Activated CD8-positive, alpha-beta memory T cell treated with anti-CD3 and anti-CD28 coated beads, Interleukin-2, amount 10 ng/mL, durations not matched to agents 7 days and 5 days (primary cell): ENCODE data around the gene P2RY14. TPM values are rescaled to one million over a fixed set of nuclear protein-coding genes. Genes with fewer than 3 reads are reported as not detected.
A peak's percentile ranks its signal among the peaks of the same experiment; 100 is the strongest.

ENCODE experiments used
- ATAC-seq: fragments of 150-1000 bp; cut with Tn5 transposase; one replicate; pipeline ENCODE4 v1.10.0; 2021; ENCODE audit warnings: moderate library complexity
- CTCF ChIA-PET: fragments of 350-600 bp; sonication (Branson Sonifier 250); formaldehyde crosslinking; loops from one replicate; lab custom pipeline; 2021; ENCODE audit warnings: antibody characterized with exemption; lab: Charles Lee
- DNase-seq: peaks from one replicate; pipeline ENCODE4 v3.0.0-alpha.2; 2020
- H3K27ac Mint-ChIP-seq: one replicate; pipeline ENCODE4 v1.8.0; 2021; ENCODE audit warnings: mild to moderate bottlenecking, mixed read lengths
- H3K27me3 Mint-ChIP-seq: one replicate; pipeline ENCODE4 v1.8.0; 2021; ENCODE audit warnings: mixed read lengths
- H3K36me3 Mint-ChIP-seq: one replicate; pipeline ENCODE4 v1.8.0; 2021; ENCODE audit warnings: mild to moderate bottlenecking, mixed read lengths
- H3K4me1 Mint-ChIP-seq: one replicate; pipeline ENCODE4 v1.8.0; 2021; ENCODE audit warnings: mixed read lengths
- H3K4me3 Mint-ChIP-seq: one replicate; pipeline ENCODE4 v1.8.0; 2021; ENCODE audit warnings: mild to moderate bottlenecking, moderate library complexity, mixed read lengths
- H3K9me3 Mint-ChIP-seq: one replicate; pipeline ENCODE4 v1.8.0; 2022; ENCODE audit warnings: low read depth, mixed read lengths
- total RNA-seq, 2 experiments: library from RNA; stranded (reverse); gene quantifications; one replicate each; pipeline ENCODE4 v1.2.3, GENCODE V29; 2021

P2RY14 gene
- total RNA-seq, 2 experiments from 2014 or later = 2.2 to 4.7 TPM

- CTCF ChIA-PET = interaction anchor here (0.8 to 5.6 kb wide), 10 partner anchors 9 to 83 kb away, joined by 3 to 24 read pairs (median 7); no protein-coding TSS in a partner anchor
- Mint-ChIP-seq H3K36me3 (peaks cover 62% of the 10 kb centered on the region), H3K4me1 (peaks cover 57% of the 10 kb centered on the region), H3K27me3 (no peaks in the 10 kb centered on the region), H3K27ac (peak overlapping the region; percentile 96), H3K9me3 (peaks cover 3% of the 10 kb centered on the region), H3K4me3 (peak overlapping the region; percentile 98)
- DNase-seq = no peak
- ATAC-seq = peak; percentile 14
These were observed 77.2 kb downstream of the P2RY14 start for GRCh38 chr3:151201051-151201730.

GRCh38 chr3:151200586-151200985 lies 77.8 kb downstream of the P2RY14 start:
- Mint-ChIP-seq H3K9me3 (peaks cover 3% of the 10 kb centered on the region), H3K4me3 (peak overlapping the region; percentile 98), H3K36me3 (peaks cover 68% of the 10 kb centered on the region), H3K27me3 (no peaks in the 10 kb centered on the region), H3K4me1 (peaks cover 55% of the 10 kb centered on the region), H3K27ac (peak overlapping the region; percentile 96)
- CTCF ChIA-PET = interaction anchor here (1.3 to 5.6 kb wide), 10 partner anchors 8 to 84 kb away, joined by 3 to 24 read pairs (median 7); no protein-coding TSS in a partner anchor
- DNase-seq (no peak), ATAC-seq (peak; percentile 7)

- DNase-seq (no peak), ATAC-seq (peak; percentile 21)
- Mint-ChIP-seq H3K4me3 (peak overlapping the region; percentile 98), H3K27ac (peak overlapping the region; percentile 96), H3K36me3 (peaks cover 71% of the 10 kb centered on the region), H3K9me3 (peaks cover 3% of the 10 kb centered on the region), H3K4me1 (peaks cover 49% of the 10 kb centered on the region), H3K27me3 (no peaks in the 10 kb centered on the region)
- CTCF ChIA-PET = interaction anchor here (1.3 to 5.6 kb wide), 11 partner anchors 7 to 128 kb away, joined by 3 to 24 read pairs (median 7); no protein-coding TSS in a partner anchor
These were observed 78.5 kb downstream of the P2RY14 start for GRCh38 chr3:151199554-151200438.

GRCh38 chr3:151198849-151199248 lies 79.5 kb downstream of the P2RY14 start:
- Mint-ChIP-seq H3K36me3 (peaks cover 78% of the 10 kb centered on the region), H3K27ac (peak overlapping the region; percentile 96), H3K4me1 (peaks cover 45% of the 10 kb centered on the region), H3K27me3 (no peaks in the 10 kb centered on the region), H3K9me3 (peaks cover 6% of the 10 kb centered on the region), H3K4me3 (peak overlapping the region; percentile 98)
- ATAC-seq (no peak), DNase-seq (no peak)
- CTCF ChIA-PET = interaction anchor here (1.4 to 5.6 kb wide), 4 partner anchors 10 to 129 kb away, joined by 3 to 24 read pairs (median 10); no protein-coding TSS in a partner anchor

GRCh38 chr3:151197981-151198767 lies 80.2 kb downstream of the P2RY14 start:
- Mint-ChIP-seq H3K4me1 (peaks cover 48% of the 10 kb centered on the region), H3K27me3 (no peaks in the 10 kb centered on the region), H3K9me3 (peaks cover 7% of the 10 kb centered on the region), H3K36me3 (peaks cover 83% of the 10 kb centered on the region), H3K27ac (peak overlapping the region; percentile 96), H3K4me3 (peak overlapping the region; percentile 98)
- DNase-seq (no peak), ATAC-seq (no peak)
- CTCF ChIA-PET = interaction anchor here (0.5 to 5.6 kb wide), 7 partner anchors 9 to 80 kb away, joined by 3 to 24 read pairs (median 3); partner anchors contain the start of gene P2RY14

- peaks cover 9% of the 10 kb centered on the region for H3K9me3 Mint-ChIP-seq
- DNase-seq (no peak), ATAC-seq (no peak)
- no peak overlapping the region for H3K27ac Mint-ChIP-seq
- H3K36me3 Mint-ChIP-seq = peaks cover 82% of the 10 kb centered on the region
- H3K27me3 Mint-ChIP-seq = no peaks in the 10 kb centered on the region
- CTCF ChIA-PET = interaction anchor here (0.5 to 5.6 kb wide), 6 partner anchors 10 to 29 kb away, joined by 3 to 24 read pairs (median 6); no protein-coding TSS in a partner anchor
- peaks cover 53% of the 10 kb centered on the region for H3K4me1 Mint-ChIP-seq
- no peak overlapping the region for H3K4me3 Mint-ChIP-seq
These were observed 81.1 kb downstream of the P2RY14 start for GRCh38 chr3:151197228-151197627.

- Mint-ChIP-seq H3K4me1 (peaks cover 56% of the 10 kb centered on the region), H3K36me3 (peaks cover 75% of the 10 kb centered on the region), H3K27me3 (no peaks in the 10 kb centered on the region), H3K9me3 (peaks cover 9% of the 10 kb centered on the region), H3K4me3 (no peak overlapping the region), H3K27ac (peak overlapping the region; percentile 57)
- ATAC-seq (no peak), DNase-seq (no peak)
- CTCF ChIA-PET = interaction anchor here (1.5 to 5.6 kb wide), 4 partner anchors 10 to 28 kb away, joined by 6 to 24 read pairs (median 9); no protein-coding TSS in a partner anchor
These were observed 81.9 kb downstream of the P2RY14 start for GRCh38 chr3:151196434-151196833.

DNA sequence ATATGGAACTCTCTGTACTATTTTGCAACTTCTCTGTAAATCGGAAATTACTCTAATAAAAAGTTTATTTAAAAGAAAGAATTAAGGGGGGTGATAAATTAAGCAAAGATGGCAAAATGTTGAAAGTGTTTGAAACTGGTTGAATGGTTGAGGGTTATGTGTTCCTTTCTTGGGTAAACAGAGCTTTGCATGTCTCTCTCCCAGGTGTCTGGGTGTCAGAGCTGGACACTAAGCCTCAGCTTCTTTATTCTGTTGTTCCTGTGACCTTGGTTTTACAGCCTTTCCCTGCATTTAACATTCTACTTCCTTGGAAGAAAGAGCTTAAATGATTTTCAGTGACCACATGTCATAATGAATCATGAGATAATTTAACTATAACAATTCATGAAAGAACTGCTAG lies 82.5 kb downstream of the P2RY14 start:
- peaks cover 76% of the 10 kb centered on the region for H3K36me3 Mint-ChIP-seq
- DNase-seq (no peak), ATAC-seq (no peak)
- H3K4me3 Mint-ChIP-seq = no peak overlapping the region
- no peaks in the 10 kb centered on the region for H3K27me3 Mint-ChIP-seq
- H3K9me3 Mint-ChIP-seq = peaks cover 9% of the 10 kb centered on the region
- H3K27ac Mint-ChIP-seq = peak overlapping the region; percentile 10
- CTCF ChIA-PET = interaction anchor here (0.8 to 2.0 kb wide), 4 partner anchors 12 to 28 kb away, joined by 4 to 12 read pairs (median 6); no protein-coding TSS in a partner anchor
- H3K4me1 Mint-ChIP-seq = peaks cover 59% of the 10 kb centered on the region

- Mint-ChIP-seq H3K4me3 (peak overlapping the region; percentile 16), H3K27me3 (no peaks in the 10 kb centered on the region), H3K4me1 (peaks cover 66% of the 10 kb centered on the region), H3K27ac (peak overlapping the region; percentile 76), H3K9me3 (peaks cover 7% of the 10 kb centered on the region), H3K36me3 (peaks cover 52% of the 10 kb centered on the region)
- CTCF ChIA-PET = interaction anchor here (0.7 to 2.1 kb wide), 5 partner anchors 8 to 92 kb away, joined by 3 to 9 read pairs (median 4); partner anchors contain the start of gene GPR171
- peak; percentile 20 for ATAC-seq
- no peak for DNase-seq
These were observed 85.8 kb downstream of the P2RY14 start for GRCh38 chr3:151192545-151192944.

DNA sequence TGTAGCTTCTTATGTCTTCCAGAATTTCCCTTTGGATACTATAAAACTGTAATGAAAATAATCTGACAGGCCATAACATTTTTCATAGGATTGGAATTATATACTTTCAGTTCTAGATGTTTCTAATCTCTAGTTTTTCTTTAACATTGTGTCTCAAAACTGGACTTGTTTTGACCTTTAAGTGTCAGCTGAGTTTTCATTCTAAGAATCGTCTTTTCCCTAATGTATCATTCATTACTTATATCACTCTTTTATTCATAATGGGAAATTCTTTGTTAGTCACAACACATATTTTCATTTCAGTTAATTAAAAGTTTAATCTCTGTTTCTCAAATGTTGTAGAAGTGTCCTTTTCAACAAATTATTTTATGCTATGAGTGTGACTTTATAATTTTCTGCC lies 87.2 kb downstream of the P2RY14 start:
- no peak for ATAC-seq
- no peak overlapping the region for H3K4me3 Mint-ChIP-seq
- peak overlapping the region; percentile 73 for H3K27ac Mint-ChIP-seq
- CTCF ChIA-PET = interaction anchor here (2.1 kb wide), 1 partner anchor 9 kb away, joined by 9 read pairs; no protein-coding TSS in a partner anchor
- H3K36me3 Mint-ChIP-seq = peaks cover 40% of the 10 kb centered on the region
- H3K27me3 Mint-ChIP-seq = no peaks in the 10 kb centered on the region
- no peak for DNase-seq
- H3K9me3 Mint-ChIP-seq = peaks cover 7% of the 10 kb centered on the region
- H3K4me1 Mint-ChIP-seq = peaks cover 70% of the 10 kb centered on the region

DNA sequence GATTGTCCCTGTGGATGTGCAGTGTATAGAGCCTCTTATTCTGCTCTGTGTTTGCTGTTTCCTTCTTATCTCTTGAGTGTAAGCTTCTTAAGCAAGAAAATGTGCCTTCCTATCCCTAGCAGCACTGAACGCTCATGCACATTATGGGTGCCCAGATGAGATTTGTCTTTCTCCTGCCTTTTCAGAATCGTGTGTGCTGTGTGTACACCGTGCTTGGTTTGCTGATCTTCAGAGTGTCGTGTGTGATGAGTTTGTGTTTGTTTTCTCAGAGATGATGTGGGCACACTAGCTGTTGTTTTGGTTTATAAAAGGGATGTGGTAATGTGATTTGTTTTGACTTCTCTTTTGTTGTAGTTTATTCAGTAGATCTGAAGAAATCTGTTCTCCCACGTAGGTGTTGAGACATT lies 95.1 kb downstream of the P2RY14 start:
- peak overlapping the region; percentile 64 for H3K4me3 Mint-ChIP-seq
- no peaks in the 10 kb centered on the region for H3K27me3 Mint-ChIP-seq
- peak; percentile 85 for ATAC-seq
- H3K36me3 Mint-ChIP-seq = no peaks in the 10 kb centered on the region
- peak; percentile 55 for DNase-seq
- CTCF ChIA-PET = interaction anchor here (1.7 to 3.6 kb wide), 4 partner anchors 8 to 18 kb away, joined by 5 to 22 read pairs (median 8); no protein-coding TSS in a partner anchor
- no peaks in the 10 kb centered on the region for H3K9me3 Mint-ChIP-seq
- H3K4me1 Mint-ChIP-seq = peaks cover 50% of the 10 kb centered on the region
- H3K27ac Mint-ChIP-seq = peak overlapping the region; percentile 83
